GM20000 (cell line): Measurements from ENCODE around the gene MAP4.

Experiments used
- DNase-seq: peaks from one replicate; pipeline ENCODE4 v3.0.0; 2012; ENCODE audit warnings: low spot score
- CTCF ChIP-seq: IDR thresholded peaks from 2 replicates; pipeline ENCODE4 v1.5.1; 2012; ENCODE audit warnings: mild to moderate bottlenecking, control low read depth; ENCODE audit errors: extremely low read depth, missing control alignments

Gene MAP4

DNA sequence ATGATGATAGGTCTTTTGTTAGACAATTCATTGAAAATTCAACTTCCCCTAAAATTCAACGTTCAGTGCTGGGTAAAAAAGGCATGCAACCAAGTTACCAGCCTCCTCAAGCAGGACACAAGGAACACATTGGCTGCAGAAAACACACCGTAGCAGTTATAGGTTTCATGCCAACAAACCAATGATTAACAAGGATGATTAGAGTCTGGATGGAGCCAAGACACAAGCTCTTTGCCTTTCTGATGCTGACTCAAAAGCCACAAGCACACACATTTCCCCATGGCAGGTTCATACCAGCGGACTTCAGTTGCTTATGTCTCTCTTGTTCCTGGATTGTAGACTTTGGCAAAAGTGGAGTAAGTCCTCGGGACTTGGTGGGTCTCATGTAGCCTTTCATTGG is 107.5 kb downstream of the MAP4 start:
- no peak for TF ChIP-seq CTCF
- no peak for DNase-seq

DNA sequence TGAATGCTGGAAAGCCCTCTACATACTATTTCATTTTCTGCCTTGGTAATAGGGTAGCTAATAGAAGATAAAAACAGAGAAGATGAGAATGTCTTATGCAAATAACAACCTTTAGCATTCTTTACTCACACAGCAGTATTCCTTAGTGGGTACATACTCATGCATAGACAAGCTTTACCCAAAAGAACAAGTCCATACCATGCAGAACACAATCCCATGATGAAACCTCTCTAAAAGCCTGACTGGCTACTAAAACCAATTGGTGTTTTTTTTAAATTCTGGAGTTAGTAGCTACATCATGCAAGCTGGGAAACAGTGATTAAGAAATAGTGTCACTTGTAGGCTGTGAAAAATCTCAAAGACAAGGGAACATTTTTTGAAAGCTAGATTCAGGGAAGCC is 108.4 kb downstream of the MAP4 start:
- TF ChIP-seq CTCF, result no peak
- no peak for DNase-seq

GRCh38 chr3:47902746-47903145 is 113.5 kb downstream of the MAP4 start:
- DNase-seq, result no peak
- no peak for TF ChIP-seq CTCF

DNA sequence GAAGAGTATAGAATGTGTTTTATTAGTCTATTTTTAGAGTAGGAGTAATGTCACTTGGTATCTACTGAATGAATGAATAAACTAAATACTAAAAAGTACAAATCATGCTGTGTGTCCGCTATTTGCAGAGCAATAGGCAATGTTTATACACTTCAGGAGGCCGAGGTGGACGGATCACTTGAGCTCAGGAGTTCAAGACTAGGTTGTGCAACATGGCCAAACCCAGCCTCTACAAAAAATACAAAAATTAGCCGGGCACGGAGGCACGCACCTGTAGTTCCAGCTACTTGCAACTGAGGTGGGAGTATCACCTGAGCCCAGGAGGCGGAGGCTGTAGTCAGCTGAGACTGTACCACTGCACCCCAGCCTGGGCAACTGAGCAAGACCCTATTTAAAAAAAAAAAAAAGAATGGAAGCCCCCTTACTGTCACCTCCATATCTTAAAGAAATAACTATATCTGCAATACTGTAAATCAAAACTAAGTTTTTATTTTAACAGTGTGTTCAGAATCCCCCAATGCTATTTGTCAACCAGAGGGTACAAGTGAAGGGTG is 114.9 kb downstream of the MAP4 start:
- no peak for TF ChIP-seq CTCF
- no peak for DNase-seq

DNA sequence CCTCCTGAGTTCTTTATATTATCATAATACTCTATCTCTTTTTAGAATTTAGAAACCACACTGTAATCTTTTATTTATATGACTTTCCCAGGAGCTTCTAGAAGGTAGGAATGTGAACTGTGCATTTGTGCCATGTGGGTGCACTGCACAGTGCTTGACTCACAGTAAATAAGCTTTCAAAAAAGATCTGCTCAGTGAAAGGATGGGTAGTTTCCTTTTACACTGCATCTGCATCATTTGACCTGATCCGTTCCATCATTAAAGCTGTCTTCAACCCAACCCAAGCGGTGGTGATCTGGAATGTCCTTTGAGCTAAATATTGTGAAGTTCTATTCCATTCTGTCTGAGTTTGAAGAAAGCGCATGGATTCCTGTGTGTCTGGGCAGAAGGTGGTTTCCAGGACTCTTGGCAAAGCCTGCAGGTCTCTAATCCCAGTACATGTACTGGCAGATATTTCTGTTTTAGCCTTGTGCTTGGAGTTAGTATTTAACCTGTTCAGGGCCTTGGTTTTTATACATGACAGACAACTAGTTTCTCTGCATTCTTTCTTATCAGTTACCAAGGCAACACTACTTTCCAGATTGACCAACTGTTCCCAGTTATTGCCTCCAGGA is 116.6 kb downstream of the MAP4 start:
- DNase-seq, result no peak
- TF ChIP-seq CTCF, result no peak

DNA sequence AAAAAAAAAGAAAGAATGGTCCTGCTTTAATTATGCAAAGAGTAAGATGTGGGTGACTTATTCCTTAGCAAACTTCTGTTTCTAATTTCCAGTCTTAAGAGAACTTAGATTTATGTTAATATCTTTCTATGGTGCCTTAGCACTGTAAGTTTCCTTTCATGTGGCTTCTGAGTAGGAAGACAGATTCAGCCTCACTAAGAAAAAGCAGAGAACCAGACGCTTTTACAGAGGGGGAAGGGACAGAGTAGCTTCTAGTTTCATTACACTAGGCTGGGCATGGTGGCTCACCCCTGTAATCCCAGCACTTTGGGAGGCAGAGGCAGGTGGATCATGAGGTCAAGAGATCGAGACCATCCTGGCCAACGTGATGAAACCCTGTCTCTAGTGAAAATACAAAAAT is 118.3 kb downstream of the MAP4 start:
- DNase-seq, result no peak
- no peak for TF ChIP-seq CTCF

- no peak for TF ChIP-seq CTCF
- no peak for DNase-seq
Observed at GRCh38 chr3:47896736-47897135, 119.5 kb downstream of the MAP4 start.
